PC-9 (cell line): Measurements from ENCODE around the gene ALKBH3. TPM values are rescaled to one million over a fixed set of nuclear protein-coding genes. Genes with fewer than 3 reads are reported as not detected.

Source experiments
- Bru-seq: library from RNA; stranded (reverse); fragments of 400-500 nt; gene quantifications from one replicate; lab custom pipeline; 2021; lab: Mats Ljungman, UMichigan
- BruChase-seq, 2 experiments: library from RNA; stranded (reverse); fragments of 400-500 nt; gene quantifications; one replicate each; lab custom pipeline; 2021; lab: Mats Ljungman, UMichigan
- BruUV-seq: library from RNA; stranded (reverse); fragments of 400-500 nt; replicated peaks from 2 replicates; lab custom pipeline; 2021; lab: Mats Ljungman, UMichigan
- CTCF ChIA-PET: fragments of 300-600 bp; sonication (Branson Sonifier 250); formaldehyde crosslinking; loops from one replicate; lab custom pipeline; 2022; ENCODE audit warnings: antibody characterized with exemption; lab: Charles Lee
- POLR2A ChIA-PET: fragments of 300-600 bp; sonication (Branson Sonifier 250); formaldehyde crosslinking; loops from one replicate; lab custom pipeline; 2022; ENCODE audit warnings: antibody characterized with exemption; ENCODE audit not compliant: unreplicated experiment; lab: Charles Lee
- DNase-seq, 2 experiments: peaks; one replicate each; pipeline versions ENCODE4 v3.0.0 to v3.0.0-alpha.2; 2015 to 2022; ENCODE audit warnings: mixed read lengths in 1 of 2
- H2AFZ ChIP-seq: fragments of 200-600 bp; sonication (generic); 2 replicates; pipeline ENCODE4 v1.8.1; 2017; ENCODE audit warnings: antibody characterized with exemption
- H3F3A ChIP-seq: fragments of 200-600 bp; sonication (generic); 2 replicates; pipeline ENCODE4 v1.8.1; 2017; ENCODE audit warnings: antibody characterized with exemption, mild to moderate bottlenecking, low read depth; ENCODE audit not compliant: insufficient read depth
- H3K27ac ChIP-seq: fragments of 200-600 bp; sonication (generic); 2 replicates; pipeline ENCODE4 v1.6.1; 2016; ENCODE audit warnings: mixed run types
- H3K27me3 ChIP-seq: fragments of 200-600 bp; sonication (generic); 2 replicates; pipeline ENCODE4 v1.6.1; 2016; ENCODE audit warnings: low read depth, mixed run types; ENCODE audit not compliant: insufficient read depth
- H3K36me3 ChIP-seq: fragments of 200-600 bp; sonication (generic); 2 replicates; pipeline ENCODE4 v1.6.1; 2016; ENCODE audit warnings: low read depth, mixed run types
- H3K4me1 ChIP-seq: fragments of 200-600 bp; sonication (generic); replicated peaks from 2 replicates; pipeline ENCODE4 v1.6.1; 2016; ENCODE audit warnings: mixed run types; ENCODE audit not compliant: insufficient read depth
- H3K4me2 ChIP-seq: fragments of 200-600 bp; sonication (generic); 2 replicates; pipeline ENCODE4 v1.6.1; 2017; ENCODE audit warnings: mixed run types
- H3K4me3 ChIP-seq: fragments of 200-600 bp; sonication (generic); 2 replicates; pipeline ENCODE4 v1.6.1; 2016; ENCODE audit warnings: mixed run types
- H3K79me2 ChIP-seq: fragments of 200-600 bp; sonication (generic); 2 replicates; pipeline ENCODE4 v1.6.1; 2017; ENCODE audit warnings: low read depth, mixed run types
- H3K9me2 ChIP-seq: fragments of 200-600 bp; sonication (generic); 2 replicates; pipeline ENCODE4 v1.8.1; 2017; ENCODE audit warnings: mild to moderate bottlenecking; ENCODE audit not compliant: insufficient read depth
- H3K9me3 ChIP-seq: fragments of 200-600 bp; sonication (generic); 2 replicates; pipeline ENCODE4 v1.8.1; 2016; ENCODE audit warnings: low read depth; ENCODE audit not compliant: insufficient read depth
- H4K20me1 ChIP-seq: fragments of 200-600 bp; sonication (generic); 2 replicates; pipeline ENCODE4 v1.8.1; 2017; ENCODE audit not compliant: insufficient read depth
- CTCF ChIP-seq: fragments of 200-600 bp; sonication (generic); conservative IDR thresholded peaks from 2 replicates; pipeline ENCODE4 v1.6.1; 2017; ENCODE audit warnings: mixed run types, antibody characterized with exemption, mild to moderate bottlenecking, moderate library complexity
- EZH2 ChIP-seq: fragments of 200-600 bp; sonication (generic); IDR thresholded peaks from 2 replicates; pipeline ENCODE4 v1.8.0; 2017; ENCODE audit warnings: antibody characterized with exemption, low read depth
- intact Hi-C: fragments of 100-400 bp; cut with micrococcal nuclease; formaldehyde crosslinking; loops from one replicate; pipeline ENCODE4 v1.10.0; 2022; ENCODE audit not compliant: unreplicated experiment
- long read RNA-seq: library from polyadenylated mRNA; stranded (forward); transcript quantifications from one replicate; pipeline ENCODE4 v2.0.0, GENCODE V29; 2022
- total RNA-seq: library from RNA; stranded (reverse); gene quantifications from 2 replicates; pipeline ENCODE4 v1.2.3, GENCODE V29; 2021

The ALKBH3 gene
- total RNA-seq (47.3 and 60.7 TPM in 2 replicates), Bru-seq, nascent RNA (percentile 76 among the genes with signal in this experiment), BruChase-seq, experiment 1, labeled RNA remaining after a 2-hour chase (percentile 66 among the genes with signal in this experiment), BruChase-seq, experiment 2, labeled RNA remaining after a 6-hour chase (percentile 63 among the genes with signal in this experiment)
- long read RNA-seq, transcript ALKBH3-201 (10 exons, 1,474 nt), result major isoform, 37 of 60 reads
- long read RNA-seq, partial matches to known transcripts, result 0 of 60 reads
- long read RNA-seq, other reads (novel, unspliced or antisense), result 22 of 60 reads

GRCh38 chr11:43880640-43881159 lies at the start of gene ALKBH3:
ALKBH3 (plus strand) TSS chr11:43880831; CDS start chr11:43882653, 1,822 bp downstream.
- POLR2A ChIA-PET, result no interaction called here
- peaks cover 15% of the 10 kb centered on the region for H3K79me2 ChIP-seq
- no peaks in the 10 kb centered on the region for H3K9me2 ChIP-seq
- peak; percentile 85 to 87 for DNase-seq
- BruUV-seq, result no TSS peak
- peaks cover 17% of the 10 kb centered on the region for H3K4me1 ChIP-seq
- H3K27ac ChIP-seq, result no peak within 1 kb of the TSS
- H3F3A ChIP-seq, result no peaks in the 10 kb centered on the region
- H3K27me3 ChIP-seq, result peaks cover 28% of the 10 kb centered on the region
- no peaks in the 10 kb centered on the region for H4K20me1 ChIP-seq
- CTCF ChIA-PET, result no interaction called here
- peak within 1 kb of the TSS; percentile 98 for H2AFZ ChIP-seq
- peak within 1 kb of the TSS; percentile 89 for H3K4me2 ChIP-seq
- peaks cover 12% of the 10 kb centered on the region for H3K36me3 ChIP-seq
- intact Hi-C loops, result no loop called here
- no peaks in the 10 kb centered on the region; the same call in 1 of the 2 replicates for H3K9me3 ChIP-seq
- TF ChIP-seq CTCF (no peak), EZH2 (no peak)
- H3K4me3 ChIP-seq, result peak within 1 kb of the TSS; percentile 86

- H3K27ac ChIP-seq, result peak overlapping the region; percentile 52
- H2AFZ ChIP-seq, result no peak overlapping the region
- no peak for TF ChIP-seq EZH2
- no peak for TF ChIP-seq CTCF
- peak overlapping the region; percentile 71 for H3K4me2 ChIP-seq
- no TSS peak for BruUV-seq
- no peaks in the 10 kb centered on the region for H3K27me3 ChIP-seq
- no peaks in the 10 kb centered on the region for H4K20me1 ChIP-seq
- peak; percentile 75 to 99 for DNase-seq
- no peaks in the 10 kb centered on the region for H3K9me2 ChIP-seq
- intact Hi-C loops, result loop anchor here (1.0 to 5.0 kb wide), 3 partner anchors 94 to 472 kb away; partner anchors contain the start of gene TTC17
- H3F3A ChIP-seq, result peaks cover 24% of the 10 kb centered on the region
- ChIA-PET CTCF (interaction anchor here (1.8 kb wide), 1 partner anchor 21 kb away, joined by 6 read pairs; no protein-coding TSS in a partner anchor), POLR2A (interaction anchor here (0.6 to 0.7 kb wide), 2 partner anchors 132 to 160 kb away, joined by 3 read pairs; no protein-coding TSS in a partner anchor)
- H3K79me2 ChIP-seq, result no peaks in the 10 kb centered on the region; the same call in 1 of the 2 replicates
- no peaks in the 10 kb centered on the region for H3K9me3 ChIP-seq
- H3K4me1 ChIP-seq, result peaks cover 21% of the 10 kb centered on the region
- no peaks in the 10 kb centered on the region for H3K36me3 ChIP-seq
- H3K4me3 ChIP-seq, result peak overlapping the region; percentile 27; the same call in 1 of the 2 replicates
These were observed 49.6 kb upstream of the ALKBH3 start for GRCh38 chr11:43830928-43831440.

GRCh38 chr11:43832536-43832935 lies 48.1 kb upstream of the ALKBH3 start:
- Histone ChIP-seq H3K4me2 (no peak overlapping the region), H3K4me3 (no peak overlapping the region), H3F3A (peaks cover 24% of the 10 kb centered on the region), H4K20me1 (no peaks in the 10 kb centered on the region), H3K27ac (no peak overlapping the region), H3K79me2 (no peaks in the 10 kb centered on the region; the same call in 1 of the 2 replicates), H3K9me2 (no peaks in the 10 kb centered on the region), H2AFZ (no peak overlapping the region), H3K4me1 (peaks cover 21% of the 10 kb centered on the region), H3K36me3 (no peaks in the 10 kb centered on the region), H3K9me3 (no peaks in the 10 kb centered on the region), H3K27me3 (no peaks in the 10 kb centered on the region)
- ChIA-PET CTCF (no interaction called here), POLR2A (no interaction called here)
- DNase-seq, result no peak
- BruUV-seq, result no TSS peak
- intact Hi-C loops, result loop anchor here (5.0 kb wide), 1 partner anchor 95 kb away; no protein-coding TSS in a partner anchor
- no peak for TF ChIP-seq CTCF
- no peak for TF ChIP-seq EZH2
